ENCODE data around the gene MYLK.

The MYLK gene

GRCh38 chr3:123694366-123695087 is 189.6 kb downstream of the MYLK start:
- no peak for DNase-seq

GRCh38 chr3:123693584-123694190 is 190.4 kb downstream of the MYLK start:
- DNase-seq, result peak; percentile 8

GRCh38 chr3:123692671-123693070 is 191.5 kb downstream of the MYLK start:
- DNase-seq, result no peak

DNA sequence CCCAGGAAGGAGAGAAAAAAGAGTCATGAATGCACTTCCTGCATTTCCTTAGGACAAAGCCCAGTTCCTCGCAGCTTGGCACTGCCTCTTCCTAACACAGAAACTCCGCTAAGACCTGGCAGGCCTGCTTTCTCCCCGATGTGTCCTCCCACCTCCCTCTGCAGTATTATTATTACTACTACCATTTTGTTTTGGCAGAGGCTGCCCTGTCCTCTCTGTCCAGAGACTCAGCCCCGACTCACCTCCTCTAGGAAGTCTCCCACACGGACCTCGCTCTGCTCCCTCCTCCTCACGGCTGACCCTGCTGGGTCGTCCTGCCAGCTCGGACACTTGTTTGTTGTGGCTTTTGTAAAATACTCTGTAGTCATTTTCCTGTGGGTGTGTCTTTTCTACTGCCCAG is 192.1 kb downstream of the MYLK start:
- DNase-seq, result no peak

- no peak for DNase-seq
Observed at GRCh38 chr3:123689831-123690230, 194.3 kb downstream of the MYLK start.

DNA sequence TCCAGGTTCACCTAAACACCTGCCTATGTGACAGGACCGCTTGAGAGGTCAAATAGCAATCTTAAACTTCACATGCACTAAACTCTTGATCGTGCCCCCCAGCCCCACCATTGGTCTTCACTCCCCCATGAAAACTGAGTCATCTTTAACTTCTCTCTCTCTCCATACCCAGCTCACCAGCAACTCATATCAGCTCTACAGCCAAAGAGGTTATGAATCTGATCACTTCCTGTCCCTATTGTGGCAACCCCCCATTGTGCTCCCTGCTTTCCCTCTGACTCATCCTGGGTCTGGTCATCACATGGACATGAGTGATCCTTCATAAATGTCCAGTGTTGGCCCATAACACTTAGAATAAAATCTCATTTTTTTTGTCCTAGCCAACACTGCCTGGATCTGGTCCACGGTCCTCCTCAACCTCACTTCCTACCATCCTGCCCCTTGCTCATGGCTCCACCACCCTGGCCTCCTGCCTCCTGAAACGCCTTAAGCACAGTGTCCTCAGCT is 195.8 kb downstream of the MYLK start:
- DNase-seq, result no peak

DNA sequence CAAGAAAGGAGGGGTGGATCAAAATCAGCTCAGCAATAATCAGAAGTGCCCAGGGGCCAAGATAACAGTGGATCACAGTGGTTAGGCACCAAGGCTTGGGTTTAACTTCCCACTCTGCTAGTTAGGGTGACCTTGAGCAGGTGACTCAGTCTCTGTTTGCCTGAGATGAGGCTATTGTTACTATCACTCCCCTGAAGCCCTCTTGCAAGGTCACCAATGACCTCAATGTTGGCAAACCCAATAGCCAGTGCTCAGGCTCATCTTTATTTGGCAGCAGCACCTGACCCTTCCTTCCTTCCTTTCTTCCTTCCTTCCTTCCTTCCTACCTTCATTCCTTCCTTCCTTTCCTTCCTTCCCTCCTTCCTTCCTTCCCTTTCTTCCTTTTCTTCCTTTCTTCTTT is 196.8 kb downstream of the MYLK start:
- no peak for DNase-seq

GRCh38 chr3:123686251-123686650 is 197.9 kb downstream of the MYLK start:
- no peak for DNase-seq

DNA sequence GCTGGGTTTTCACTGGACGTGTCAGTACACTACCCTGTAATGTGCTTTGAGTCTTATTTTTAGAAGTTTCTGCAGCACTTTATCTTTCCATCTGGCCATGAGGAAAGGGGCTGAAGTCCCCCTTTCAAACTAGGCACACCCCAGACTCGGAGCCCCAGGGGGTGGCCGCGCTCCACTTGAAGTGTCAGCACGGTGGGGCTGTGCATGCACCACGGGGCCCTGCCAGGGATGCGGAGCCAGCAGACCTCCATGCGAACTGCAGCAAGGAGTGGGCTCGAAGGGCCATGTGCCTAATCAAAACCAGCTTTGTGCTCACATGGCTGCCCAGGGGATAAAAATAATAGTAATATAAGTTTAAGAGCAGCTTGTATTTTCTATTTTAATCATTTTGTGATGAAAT is 198.4 kb downstream of the MYLK start:
- DNase-seq, result no peak

DNA sequence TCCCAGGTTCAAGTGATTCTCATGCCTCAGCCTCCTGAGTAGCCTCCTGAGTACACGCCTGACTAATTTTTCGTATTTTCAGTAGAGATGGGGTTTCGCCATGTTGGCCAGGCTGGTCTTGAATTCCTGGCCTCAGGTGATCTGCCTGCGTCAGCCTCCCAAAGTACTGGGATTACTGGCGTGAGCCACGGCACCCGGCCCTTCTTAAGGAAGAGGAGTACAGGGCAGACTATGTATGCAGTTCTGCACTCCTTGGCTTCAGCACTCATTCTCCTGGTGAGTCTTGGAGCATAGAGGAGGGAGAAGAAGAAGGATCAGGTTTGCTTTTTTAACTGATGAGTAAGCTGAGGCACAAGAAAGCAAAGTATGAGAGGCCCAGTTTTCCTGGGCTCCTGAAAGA is 199.5 kb downstream of the MYLK start:
- DNase-seq, result no peak

DNA sequence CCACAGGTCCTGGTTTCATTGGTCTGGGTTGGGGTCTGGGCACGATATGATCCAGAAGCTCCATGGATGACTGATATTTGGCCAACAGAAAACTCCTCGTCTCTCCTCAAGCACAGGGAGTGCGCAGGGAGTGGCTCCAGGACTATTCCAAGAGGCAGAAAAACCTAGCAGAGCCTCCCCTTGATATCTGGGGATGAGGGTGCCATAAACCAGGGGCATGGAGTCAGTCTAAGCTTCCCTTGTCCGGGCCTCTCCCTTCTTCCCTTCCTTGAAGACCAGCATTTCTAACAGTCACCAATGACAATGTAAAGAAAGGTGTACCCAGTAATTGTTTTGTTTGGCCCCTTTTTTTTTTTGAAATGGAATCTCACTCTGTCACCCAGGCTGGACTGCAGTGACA is 199.9 kb downstream of the MYLK start:
- DNase-seq, result no peak

DNA sequence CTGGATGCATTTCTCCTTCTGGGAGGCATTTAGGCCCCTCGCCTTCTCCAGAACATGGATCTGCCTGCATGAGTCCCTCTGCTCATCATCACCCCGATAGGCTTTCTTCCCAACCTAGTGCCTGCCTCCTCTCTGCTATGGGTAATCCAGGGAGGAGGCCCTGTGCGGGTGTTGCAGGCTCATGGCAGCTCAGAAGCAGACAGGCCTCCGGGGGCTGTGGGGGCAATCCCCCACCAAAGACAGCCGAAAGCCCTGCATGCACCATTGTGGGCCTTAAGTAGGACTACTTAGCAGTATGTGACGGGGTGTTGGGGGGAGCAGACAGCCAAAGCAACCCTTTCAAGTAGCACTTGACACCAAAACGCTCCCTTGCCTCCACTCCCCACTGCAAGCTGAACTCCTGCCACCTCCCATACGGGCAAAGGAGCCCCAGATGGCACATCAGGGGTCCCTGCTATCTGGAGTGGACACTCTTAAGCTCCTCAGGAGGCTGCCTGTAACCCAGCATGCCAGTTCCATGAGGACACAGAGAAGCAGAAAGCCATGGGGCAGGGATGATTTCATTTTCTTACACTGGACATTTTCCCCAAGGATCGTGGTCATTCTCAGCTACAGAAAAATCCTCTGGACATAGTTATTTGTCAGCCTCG is 200.5 kb downstream of the MYLK start:
- no peak for DNase-seq

GRCh38 chr3:123682781-123683504 is 201.2 kb downstream of the MYLK start:
- no peak for DNase-seq

DNA sequence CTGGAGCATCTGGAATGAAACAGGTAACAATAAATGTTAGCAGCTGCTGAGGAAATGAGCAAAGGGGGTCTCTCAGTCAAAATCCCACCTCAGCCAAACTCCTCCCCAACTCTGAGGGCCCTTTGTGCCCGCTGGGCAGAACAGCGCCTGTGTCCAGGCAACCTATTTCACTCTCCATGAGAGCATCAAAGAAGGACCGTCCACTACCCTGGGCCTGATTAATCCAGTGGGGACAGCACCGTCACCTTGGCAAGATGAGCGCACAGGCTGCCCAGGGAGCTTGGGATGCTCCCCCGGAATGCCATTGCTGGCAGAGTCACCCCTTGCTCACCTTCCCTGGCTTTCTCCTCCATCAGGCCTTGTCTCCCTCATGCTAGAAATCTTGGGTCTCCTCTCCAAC is 201.8 kb downstream of the MYLK start:
- DNase-seq, result no peak

DNA sequence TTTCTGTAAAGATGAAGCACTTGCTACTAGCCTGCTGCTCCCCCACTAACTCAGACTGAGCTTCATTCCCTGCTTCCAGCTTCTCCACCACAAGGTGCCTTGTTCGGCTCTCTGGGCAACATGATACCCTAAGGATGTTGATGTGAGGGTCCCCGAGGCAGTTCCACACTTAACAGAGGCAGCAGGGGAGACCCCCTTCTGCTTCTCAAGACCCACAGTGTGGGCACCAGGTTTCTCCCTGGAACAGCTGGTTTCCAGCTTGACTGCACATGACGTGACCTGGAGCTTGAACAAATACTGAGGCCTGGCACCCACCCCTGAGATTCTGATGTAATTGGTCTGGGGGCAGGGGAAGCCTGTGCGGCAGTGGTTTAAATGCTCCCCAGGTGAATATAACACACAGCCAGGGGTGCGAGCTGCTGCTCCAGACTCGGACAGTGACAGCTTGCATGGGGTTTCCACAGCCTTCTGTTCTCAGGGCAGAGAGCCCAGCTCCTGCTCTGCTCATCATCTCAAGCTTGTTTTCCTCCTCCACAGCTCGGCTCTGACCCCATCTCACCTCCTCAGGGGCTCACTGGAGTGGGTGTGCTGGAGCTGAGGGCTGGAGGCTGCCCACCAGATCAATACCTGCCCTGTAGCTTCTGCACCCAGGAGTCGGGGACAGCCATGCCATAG is 204.3 kb downstream of the MYLK start:
- no peak for DNase-seq

- no peak for DNase-seq
Observed at GRCh38 chr3:123678108-123678511, 206.0 kb downstream of the MYLK start.

DNA sequence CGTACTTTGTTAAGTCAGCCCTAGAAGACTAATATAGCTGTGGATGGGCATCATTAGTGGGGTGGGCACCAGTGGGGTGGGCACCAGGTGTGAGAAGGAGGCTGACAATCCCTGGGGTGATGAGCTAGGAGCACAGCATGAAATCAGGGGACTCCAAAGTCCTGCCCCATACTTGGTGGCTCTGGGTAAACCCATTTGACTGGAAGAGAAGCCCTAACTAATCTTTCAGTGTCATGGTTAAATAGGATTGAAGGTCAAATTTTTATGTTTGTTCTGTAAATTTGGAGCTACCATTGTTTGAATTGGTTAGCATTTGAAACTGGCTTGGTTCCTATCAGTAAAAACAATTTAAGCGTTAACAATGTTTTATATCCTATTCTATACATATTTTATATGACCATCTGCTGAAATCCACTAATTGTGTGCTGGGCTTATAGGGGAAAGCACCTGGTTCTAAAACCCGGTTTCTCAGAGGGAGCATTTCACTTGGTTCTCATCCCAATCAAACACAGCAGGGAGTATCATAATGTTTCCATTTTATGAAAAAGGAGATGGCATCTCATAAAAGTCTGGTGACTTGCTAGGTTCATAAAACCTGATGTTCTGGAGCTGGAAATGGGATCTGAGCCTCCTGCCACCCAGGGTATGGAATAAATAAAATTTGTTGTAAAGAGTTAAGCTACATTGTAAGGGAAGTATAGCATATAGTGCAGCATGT is 211.5 kb downstream of the MYLK start:
- DNase-seq, result no peak

DNA sequence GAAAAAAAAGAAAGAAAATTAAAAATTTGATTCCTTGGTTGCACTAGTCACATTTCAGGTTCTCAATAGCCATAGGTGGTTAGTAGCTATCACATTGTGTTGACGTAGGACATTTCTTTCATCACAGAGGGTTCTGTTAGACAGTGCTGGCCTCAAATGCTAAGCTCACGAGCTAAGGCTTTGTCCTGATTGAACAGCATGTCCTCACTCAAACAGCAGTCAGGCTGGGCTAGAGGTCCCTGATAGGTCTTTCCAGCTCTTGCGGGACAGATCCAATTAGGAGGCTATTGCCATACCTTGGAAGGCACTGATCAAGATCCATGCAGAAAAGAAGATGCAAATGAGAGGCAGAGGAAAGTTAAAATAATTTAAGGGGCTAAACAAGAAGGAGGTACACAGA is 213.4 kb downstream of the MYLK start:
- DNase-seq, result no peak

- DNase-seq, result no peak
Observed at GRCh38 chr3:123668906-123669305, 215.2 kb downstream of the MYLK start.

- DNase-seq, result peak; percentile 16
Observed at GRCh38 chr3:123667784-123668183, 216.3 kb downstream of the MYLK start.

DNA sequence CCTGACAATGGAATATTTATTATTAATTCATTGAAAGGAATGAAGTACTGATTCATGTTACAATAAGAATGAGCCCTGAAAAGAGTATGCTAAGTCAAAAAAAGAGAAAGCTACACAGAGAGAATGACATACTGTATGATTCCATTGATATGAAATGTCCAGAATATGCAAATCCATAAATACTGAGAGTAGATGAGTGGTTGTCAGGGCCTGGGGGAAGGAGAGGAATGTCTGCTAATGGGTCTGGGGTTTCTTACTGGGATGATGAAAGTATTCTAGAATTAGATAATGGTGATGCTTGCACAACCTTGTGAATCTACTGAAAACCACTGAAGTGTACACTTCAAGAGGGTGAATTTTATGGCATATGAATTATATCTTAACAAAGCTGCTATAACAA is 219.4 kb downstream of the MYLK start:
- DNase-seq, result no peak

- no peak for DNase-seq
Observed at GRCh38 chr3:123663977-123664376, 220.2 kb downstream of the MYLK start.
